D721Med (cell line): ENCODE measurements around the gene PDIA5.

Experiments used
- DNase-seq: peaks from one replicate; pipeline ENCODE4 v3.0.0; 2011; ENCODE audit warnings: low spot score; ENCODE audit not compliant: insufficient read length
- FAIRE-seq: peaks from 2 replicates; lab custom pipeline; 2011; peaks lifted over from hg19 to GRCh38; lab: Jason Lieb, UNC
- TF ChIP-seq, protein P1 (sequence below): IDR thresholded peaks from 2 replicates; pipeline ENCODE4 v1.5.1; 2012; ENCODE audit warnings: mild to moderate bottlenecking, control low read depth; ENCODE audit not compliant: insufficient read depth; ENCODE audit errors: missing control alignments

The PDIA5 gene

DNA sequence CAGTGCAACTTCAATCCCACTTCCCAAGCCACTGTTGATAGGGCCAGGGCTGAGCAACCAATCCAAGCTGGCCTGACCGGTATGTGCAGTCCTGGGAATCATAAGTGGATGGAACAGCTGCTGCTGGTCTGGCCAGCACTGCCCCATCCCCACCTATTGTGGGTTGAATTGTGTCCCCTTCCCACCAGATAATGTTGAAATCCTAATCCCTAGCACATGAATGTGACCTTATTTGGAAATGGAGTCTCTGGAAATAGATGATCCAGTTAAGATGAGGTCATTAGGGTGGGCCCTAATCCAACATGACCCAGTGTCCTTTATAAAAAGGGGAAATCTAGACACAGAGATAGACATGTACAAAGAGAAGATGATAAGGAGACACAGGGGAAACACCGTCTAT, 13.7 kb upstream of the PDIA5 start:
- DNase-seq (no peak), FAIRE-seq (no peak)
- TF ChIP-seq, protein P1, sequence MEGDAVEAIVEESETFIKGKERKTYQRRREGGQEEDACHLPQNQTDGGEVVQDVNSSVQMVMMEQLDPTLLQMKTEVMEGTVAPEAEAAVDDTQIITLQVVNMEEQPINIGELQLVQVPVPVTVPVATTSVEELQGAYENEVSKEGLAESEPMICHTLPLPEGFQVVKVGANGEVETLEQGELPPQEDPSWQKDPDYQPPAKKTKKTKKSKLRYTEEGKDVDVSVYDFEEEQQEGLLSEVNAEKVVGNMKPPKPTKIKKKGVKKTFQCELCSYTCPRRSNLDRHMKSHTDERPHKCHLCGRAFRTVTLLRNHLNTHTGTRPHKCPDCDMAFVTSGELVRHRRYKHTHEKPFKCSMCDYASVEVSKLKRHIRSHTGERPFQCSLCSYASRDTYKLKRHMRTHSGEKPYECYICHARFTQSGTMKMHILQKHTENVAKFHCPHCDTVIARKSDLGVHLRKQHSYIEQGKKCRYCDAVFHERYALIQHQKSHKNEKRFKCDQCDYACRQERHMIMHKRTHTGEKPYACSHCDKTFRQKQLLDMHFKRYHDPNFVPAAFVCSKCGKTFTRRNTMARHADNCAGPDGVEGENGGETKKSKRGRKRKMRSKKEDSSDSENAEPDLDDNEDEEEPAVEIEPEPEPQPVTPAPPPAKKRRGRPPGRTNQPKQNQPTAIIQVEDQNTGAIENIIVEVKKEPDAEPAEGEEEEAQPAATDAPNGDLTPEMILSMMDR, result no peak

GRCh38 chr3:123054109-123054778, 12.6 kb upstream of the PDIA5 start:
- TF ChIP-seq, protein P1, result no peak
- DNase-seq (no peak), FAIRE-seq (no peak)

DNA sequence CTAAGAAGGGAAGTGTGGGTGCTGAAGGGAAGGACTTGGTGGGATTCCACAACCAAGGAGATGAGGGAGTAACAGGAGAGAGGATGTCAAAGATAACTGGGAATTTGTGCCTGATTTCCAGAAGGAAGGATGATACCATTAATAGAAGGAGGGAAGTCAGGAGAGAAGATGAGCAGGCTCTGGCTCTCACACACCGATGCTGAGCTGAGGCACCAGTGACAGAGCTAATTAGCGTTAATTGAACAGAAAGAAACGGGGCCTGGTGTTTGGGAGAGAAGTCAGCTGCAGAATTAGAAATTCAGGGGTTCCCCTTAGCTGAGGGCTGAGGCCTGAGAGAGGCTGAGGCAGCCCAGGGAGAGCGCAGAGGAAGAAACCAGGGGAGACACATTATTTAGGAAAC, 11.9 kb upstream of the PDIA5 start:
- no peak for DNase-seq
- TF ChIP-seq, protein P1, result no peak
- FAIRE-seq, result no peak

DNA sequence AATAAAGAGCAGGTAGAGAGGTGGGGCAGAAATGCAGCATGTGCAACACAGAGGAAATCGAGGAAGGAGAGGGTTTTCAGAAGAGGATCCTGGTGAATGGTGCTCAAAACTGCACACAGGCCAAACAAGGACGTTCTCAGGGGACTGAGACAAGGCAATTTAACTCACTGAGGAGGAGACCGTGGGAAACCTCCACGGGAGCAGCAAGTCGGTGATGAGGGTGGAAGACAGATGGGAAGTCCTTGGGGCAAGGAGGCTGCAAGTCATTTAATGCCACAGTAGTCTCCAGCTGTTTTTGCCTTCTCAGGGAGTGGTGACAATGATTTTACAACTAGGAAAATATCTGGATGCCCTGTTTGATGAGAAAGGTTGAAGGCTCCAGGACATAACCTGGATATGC, 11.5 kb upstream of the PDIA5 start:
- DNase-seq, result no peak
- FAIRE-seq, result no peak
- TF ChIP-seq, protein P1, result no peak

DNA sequence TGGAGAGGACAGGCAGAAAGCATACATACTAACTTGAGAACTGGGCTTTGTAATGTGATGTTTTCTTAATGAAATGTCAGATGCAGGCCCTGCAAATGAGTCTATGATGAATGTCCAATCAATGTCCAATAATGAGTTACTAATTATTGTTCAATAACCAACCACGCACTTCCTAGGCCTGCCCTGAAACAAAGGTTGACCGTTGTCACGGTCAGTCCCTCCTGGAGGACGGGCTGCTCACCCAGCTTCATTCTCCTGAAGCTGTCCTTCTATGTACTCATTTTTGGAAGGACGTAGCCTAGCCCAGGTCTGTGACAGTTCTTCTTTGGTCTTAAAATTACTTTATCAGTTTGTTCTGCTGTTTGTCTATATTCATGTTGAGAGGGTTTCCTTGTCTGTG, 8.3 kb upstream of the PDIA5 start:
- TF ChIP-seq, protein P1, result no peak
- FAIRE-seq (no peak), DNase-seq (no peak)

GRCh38 chr3:123060054-123060453, 6.8 kb upstream of the PDIA5 start:
- DNase-seq (no peak), FAIRE-seq (no peak)
- TF ChIP-seq, protein P1, result no peak

GRCh38 chr3:123061856-123062255, 5.0 kb upstream of the PDIA5 start:
- DNase-seq (no peak), FAIRE-seq (no peak)
- TF ChIP-seq, protein P1, result no peak
